GM19328 (cell line): ENCODE results near the gene CMSS1.

ENCODE experiments used
- ATAC-seq: cut with Tn5 transposase; IDR thresholded peaks from one replicate; pipeline ENCODE4 v1.9.1; 2021; ENCODE audit warnings: mild to moderate bottlenecking, moderate library complexity; ENCODE audit not compliant: unreplicated experiment

CMSS1 gene

DNA sequence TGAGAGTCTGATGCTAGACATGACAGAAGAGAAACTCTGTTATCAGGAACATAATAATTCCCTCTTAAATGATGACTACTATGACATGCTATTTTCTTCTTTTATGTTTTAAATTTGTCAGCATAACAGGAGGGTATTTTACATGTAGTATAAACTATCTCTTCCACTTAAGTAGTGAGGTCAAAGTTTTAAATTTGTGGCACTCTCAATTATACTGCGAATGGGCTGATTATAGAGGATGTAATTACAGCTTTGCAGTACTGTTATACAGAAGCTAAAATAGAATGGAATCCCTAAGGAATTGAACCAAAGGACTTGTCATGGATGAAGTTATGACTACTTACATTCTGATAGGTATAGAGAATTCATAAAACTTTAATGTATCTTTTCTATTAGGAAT is 34.3 kb downstream of the CMSS1 start:
- no peak for ATAC-seq

DNA sequence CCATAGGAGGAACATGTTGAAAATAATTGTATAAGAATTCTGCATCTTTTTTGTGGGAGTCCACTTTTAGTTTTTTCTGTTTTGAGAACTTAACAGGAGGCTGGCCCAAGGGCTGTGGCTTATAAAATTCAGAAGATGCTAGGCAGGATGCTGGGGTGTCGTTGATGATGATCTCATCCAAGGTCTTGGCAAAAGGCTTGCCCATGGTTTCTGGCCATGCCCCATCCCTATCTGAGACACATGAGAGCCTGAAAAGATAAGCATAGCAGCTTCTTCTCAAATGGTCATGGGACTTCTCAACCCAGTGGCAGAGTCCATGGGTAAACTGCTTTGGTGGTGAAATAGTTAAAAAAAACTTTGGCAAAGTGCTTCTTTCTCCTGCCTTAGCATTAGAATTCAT is 35.2 kb downstream of the CMSS1 start:
- ATAC-seq: no peak

DNA sequence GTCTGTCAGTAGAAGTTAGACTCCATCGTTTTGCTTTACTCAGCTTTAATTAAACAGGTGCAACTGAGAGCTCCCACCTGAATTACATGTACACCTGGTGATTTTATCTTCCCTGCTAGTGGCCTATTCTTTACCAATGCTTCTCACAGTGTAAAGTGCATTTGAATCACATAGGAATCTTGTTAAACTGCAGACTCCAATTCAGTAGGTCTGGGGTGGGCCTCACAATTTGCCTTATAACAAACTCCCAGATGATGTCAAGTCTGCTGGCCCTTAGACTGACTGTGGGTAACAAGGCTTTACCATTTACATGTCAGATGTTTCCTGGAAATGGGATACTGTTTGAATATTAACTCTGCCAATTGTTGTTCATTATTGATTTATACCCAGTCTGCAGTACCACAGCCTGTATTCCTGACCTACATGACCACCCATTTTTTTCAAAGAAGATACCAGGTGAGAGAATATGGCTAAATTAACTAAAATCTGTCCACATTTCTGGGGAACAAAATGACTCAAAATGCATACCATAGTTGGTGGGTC is 37.2 kb downstream of the CMSS1 start:
- ATAC-seq: no peak

DNA sequence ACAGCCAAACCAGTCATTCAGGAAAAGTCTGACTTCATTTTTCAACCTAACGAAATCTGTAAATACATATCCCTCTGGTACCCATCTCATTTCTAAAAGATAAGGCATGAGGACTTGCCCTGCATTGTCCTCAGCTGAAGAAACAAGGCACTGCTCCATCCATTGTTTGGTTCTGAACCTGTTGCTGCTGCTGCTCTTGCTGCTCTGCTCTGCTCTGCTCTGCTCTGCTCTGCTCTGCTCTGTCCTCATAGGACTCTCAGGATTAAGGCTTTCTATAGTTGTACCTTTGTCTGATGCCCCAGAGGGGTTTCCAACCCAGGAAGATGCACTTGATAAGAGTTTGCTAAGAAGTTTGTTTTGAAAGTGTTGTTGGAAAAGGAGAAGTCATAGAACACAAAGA is 38.2 kb downstream of the CMSS1 start:
- no peak for ATAC-seq

DNA sequence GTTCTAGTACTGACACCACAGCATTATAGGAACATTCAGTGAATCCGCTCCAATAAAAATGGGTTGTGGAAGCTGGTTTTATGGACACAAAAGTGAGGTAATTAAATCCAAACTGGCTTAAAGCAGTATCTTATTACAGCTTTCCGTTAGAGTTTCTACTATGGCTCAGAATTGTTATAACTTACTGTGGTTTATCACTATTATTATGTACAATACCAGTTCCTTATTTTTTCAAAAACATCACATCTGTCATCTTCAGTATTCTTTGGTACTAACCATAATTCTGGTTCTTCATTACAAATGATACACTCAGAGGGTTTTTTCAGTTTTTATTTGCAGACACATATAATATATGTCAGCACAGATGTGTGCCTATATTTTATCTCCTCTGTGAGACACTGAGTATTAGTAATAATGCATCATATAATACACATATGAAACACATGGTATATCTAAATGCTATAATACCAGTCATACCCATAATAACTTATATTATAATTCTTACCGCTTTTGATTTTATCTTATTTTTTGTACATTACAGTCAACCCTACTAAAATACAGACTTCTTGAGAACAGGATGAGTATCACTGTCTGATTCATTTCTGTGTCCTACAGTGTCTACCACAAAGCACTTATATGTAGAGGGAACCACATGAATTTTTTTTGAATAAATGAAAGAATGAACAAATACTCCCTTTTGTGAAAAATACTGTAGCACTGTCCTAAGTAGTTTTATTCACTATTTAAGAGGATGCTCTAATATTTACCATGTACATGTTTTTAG is 39.0 kb downstream of the CMSS1 start:
- ATAC-seq: no peak

DNA sequence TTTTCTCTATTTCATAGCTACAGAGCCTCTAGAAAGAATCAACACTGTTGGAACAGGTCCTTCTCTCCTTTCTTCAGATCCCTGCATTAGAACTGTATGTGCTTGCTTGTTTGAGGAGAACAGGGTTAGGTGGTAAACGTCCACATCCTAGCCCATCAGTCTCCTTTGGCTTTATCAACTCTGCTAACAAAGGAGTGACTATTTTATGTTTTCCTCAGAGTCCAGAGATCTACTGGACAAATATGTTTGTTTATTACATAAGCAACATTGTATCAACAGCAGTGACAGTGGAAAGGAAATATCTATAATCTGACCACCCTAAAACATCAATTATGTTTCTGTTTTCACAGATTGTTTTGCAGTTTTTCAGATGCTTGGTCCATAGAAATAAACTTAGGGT is 39.6 kb downstream of the CMSS1 start:
- ATAC-seq: no peak

DNA sequence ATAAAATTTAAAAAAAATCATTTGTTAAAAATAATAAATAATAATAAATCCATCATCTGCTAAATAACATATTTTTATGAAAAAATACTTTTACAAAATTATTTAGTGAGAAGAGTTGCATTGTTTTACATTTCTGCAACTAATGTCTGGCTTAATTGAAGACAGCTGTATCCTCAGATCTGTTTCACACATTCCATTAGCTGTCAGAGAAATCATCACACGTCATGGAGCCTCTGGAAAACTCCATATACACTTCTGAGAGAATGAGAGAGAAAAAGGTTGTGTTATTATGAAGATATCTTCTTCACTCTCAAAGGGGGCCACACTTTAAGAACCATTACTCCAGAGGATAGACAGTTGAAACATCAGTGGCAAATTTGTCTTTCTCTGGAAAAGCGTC is 40.8 kb downstream of the CMSS1 start:
- no peak for ATAC-seq

DNA sequence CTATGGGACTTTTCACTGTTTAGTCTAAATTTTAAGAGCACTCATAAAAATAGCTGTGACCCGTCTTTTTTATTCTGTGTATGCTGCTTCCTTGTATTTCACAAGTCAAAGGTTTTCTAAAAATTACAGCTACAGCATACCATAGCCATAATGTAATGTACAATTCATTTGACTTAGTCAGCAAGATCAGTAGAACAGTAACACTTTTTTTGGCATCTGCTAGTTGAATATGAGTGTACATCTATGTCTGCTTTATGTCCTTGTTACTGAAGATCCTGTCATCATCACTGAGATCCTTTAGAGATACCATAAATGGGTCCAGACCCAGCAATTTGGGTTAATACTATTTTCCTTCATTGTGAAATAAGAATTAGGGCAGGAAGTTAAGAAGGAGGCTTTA is 42.2 kb downstream of the CMSS1 start:
- no peak for ATAC-seq

DNA sequence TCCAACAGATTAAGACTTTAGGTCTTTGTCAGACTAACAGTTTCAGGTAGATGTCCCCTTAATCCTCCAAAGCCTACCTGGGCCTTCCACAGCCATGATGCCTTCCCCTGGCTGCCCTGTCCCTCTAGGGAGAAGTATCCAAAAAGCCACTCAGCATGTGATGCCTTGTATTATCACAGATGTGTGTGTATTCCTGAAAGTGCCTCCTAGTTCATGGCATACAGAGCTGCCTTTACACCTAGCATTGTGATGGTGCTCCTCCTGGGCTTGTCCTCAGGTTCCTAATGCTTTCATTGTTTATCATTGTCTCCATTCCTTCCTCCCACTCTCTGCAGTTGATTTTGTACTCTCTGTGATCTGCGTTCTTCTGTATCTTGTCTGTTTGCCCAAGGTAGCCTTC is 43.6 kb downstream of the CMSS1 start:
- ATAC-seq: no peak

DNA sequence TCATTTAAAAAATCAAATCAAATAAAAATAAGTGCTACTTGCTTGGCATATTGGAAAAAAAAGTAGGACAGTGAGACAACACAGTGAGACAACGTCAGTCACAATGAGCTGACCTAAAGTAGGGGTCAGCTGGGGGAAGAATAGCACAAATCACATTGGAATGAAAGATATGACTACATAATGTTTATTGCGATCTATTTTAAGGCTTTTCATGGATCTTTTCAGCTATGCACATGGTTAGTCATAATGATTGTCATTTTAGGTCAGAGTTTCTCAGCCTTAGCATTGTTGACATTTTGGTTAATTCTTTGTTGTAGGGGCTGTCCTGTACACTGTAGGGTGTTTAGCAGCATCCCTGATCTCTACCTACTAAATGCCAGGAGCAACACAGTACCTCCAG is 44.5 kb downstream of the CMSS1 start:
- no peak for ATAC-seq

DNA sequence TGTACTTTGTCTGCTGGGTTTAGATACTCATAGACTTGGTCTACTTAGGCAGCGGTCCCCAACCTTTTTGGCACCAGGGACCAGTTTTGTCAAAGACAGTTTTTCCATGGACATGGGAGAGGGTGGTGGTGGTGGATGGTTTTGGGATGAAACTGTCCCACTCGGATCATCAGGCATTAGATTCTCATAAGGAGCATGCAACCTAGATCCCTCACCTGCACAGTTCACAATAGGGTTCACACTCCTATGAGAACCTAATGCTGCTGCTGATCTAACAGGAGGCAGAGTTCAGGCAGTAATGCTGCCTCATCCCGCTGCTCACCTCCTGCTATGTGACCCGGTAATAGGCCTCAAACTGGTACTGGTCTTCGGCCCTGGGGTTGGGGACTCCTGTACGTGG is 45.3 kb downstream of the CMSS1 start:
- ATAC-seq: no peak

DNA sequence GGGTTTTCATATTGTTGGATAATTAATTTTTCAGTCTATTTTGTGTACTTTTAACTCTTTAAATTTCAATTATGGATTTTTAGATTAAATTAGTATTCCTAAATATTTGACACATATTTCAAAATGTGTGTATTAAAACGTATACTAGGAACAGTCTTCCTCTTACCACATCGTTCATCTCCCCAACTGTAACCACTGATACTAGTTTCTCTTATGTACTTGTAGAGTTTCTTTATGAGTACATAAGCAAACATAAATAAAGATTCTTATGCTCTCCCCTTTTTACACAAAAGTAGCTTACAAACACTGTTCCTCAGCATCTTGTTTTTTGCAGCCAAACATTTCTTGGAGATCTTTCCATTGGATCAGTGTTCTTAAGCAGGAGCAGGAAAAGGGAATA is 45.9 kb downstream of the CMSS1 start:
- ATAC-seq: no peak

DNA sequence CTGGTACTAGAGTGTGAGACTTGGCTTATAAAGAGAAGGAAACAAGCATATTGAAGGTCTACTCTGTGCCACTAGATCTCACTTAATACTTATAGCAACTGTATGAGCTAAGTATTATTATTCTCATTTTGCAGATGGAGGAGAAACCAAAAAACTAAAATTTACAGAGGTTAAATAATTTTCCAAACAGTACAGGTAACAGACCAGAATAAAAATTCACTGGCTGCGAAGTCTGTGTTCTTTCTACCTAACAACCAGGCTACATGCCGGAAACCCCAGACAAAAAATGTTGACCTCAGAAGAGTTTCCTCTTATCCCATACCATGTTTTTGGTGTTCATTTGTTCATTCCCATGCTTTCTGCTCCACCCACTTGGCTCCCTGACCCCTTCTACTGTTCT is 46.6 kb downstream of the CMSS1 start:
- ATAC-seq: no peak

DNA sequence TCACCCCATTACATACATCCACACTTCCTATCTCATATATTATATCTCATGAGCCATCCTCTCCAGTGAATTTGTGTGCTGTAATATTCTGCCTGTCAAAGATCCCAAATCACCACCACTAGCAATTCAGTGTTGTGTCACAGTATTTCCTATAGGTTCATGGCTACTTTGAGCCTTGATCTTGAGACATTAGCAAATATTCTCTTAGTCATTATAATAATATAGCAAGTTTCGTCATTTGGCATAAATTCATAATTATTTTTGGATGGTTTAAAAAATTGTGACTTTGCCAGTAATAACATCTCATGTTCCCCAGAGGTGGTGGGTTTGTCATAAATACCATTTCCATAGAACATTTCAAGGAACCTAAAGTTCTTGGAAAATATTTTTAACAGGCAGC is 47.7 kb downstream of the CMSS1 start:
- no peak for ATAC-seq

DNA sequence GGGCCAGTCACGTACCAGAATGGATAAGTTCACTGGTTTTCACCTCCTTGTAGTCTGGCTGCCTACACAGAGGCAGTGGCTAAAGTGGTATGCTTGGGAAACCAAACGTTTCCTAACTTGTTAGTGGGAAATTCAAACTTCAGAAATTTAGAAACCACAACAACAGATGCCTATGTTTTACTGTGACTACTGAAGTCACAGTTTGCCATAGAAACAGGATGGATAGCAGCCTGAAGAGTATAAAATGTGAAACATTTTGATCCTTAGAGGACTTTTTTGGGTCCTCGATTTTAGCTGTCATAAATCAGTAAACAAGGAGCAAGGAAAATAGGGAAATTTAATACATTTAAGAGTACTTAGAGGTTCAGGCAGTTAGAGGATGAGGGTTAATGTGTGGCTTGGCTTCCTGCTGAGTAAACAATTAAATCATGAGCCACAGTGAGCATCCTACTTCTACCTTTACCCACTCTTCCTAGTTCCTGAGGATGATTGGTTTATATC is 48.6 kb downstream of the CMSS1 start:
- ATAC-seq: no peak

DNA sequence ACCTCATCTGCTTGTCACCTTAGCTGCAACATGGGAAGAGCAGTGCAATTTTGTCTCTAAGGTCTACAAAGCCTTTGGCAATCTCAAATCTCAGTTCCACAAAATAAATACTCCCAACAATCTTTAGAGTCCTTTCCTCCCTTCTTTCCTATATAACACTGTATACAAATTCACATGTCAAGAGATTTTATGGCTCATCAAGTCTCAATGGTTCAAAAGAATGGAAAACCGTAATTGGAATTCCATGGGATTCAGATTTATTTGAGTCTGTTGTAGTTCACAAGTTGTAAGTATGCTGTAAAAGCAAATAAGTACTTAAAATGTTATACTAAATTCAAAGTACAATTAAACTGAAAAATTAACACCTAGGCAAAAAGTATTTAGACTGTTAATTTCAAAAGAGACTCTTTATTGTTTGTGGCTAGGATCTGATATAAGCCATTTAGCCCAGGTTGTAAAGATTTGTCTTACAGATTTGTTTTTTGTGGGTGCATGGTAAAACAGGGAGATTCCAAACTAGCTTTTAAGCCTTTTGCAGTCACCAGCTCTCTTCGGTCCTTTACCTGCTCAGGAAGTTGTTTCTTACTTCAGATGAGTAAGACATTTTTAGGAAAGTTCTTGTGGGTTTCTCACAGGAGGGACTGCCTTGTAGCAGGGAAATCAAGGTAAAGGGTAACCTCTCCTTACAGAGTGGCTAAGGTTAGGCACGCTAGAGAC is 50.1 kb downstream of the CMSS1 start:
- no peak for ATAC-seq

DNA sequence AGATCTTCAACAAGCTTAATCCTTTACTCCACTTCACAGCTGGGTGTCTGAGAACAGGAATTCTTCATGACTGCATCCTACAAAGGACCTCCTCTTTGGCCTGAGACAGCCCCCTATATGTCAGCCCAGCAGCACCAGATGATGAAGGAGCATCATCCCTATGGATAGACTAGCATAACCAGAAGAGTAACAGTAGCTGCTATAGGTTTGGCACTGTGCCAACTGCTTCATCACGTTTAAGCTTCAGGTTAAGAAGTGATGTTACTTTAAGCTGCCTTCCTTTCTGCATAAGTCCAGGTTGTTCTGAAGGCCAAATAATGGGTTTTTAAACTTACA is 50.6 kb downstream of the CMSS1 start:
- ATAC-seq: no peak

DNA sequence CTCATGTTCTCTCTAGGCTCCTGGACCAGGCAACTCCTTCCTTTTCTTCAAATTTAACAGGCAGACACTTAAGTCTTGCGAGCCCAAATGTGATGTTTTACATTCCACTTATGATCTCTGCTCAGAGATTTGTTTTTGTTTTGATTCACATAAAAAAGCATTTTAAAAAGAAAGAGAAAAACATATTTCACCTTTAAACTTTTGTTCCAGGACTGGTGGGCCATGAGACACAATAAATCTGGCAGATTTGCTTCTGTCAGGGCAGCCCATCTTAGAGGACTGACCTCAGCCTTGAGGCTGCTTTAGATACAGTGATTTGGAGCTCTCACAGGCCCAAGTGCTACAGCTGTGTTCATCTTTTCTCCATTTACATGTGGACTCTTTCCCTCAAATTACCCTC is 52.0 kb downstream of the CMSS1 start:
- ATAC-seq: no peak

DNA sequence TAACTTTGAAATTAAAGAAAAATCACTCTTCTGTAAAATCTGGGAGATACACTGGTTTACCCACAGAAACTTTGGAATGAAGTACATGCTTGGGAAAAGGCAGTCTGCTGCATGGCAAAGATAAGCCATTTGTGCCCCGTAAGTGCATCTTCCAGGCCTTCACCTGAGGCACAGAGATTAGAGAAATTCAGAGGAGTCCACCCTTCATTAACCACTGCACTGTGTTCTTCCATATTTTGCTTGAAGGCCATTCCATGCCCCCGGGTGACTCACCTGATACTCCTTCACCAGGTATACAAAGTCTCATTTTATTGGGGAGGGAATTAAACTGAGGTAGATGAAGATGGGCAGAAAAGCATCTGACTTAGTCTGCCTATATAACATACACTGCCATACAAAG is 53.0 kb downstream of the CMSS1 start:
- ATAC-seq: no peak

DNA sequence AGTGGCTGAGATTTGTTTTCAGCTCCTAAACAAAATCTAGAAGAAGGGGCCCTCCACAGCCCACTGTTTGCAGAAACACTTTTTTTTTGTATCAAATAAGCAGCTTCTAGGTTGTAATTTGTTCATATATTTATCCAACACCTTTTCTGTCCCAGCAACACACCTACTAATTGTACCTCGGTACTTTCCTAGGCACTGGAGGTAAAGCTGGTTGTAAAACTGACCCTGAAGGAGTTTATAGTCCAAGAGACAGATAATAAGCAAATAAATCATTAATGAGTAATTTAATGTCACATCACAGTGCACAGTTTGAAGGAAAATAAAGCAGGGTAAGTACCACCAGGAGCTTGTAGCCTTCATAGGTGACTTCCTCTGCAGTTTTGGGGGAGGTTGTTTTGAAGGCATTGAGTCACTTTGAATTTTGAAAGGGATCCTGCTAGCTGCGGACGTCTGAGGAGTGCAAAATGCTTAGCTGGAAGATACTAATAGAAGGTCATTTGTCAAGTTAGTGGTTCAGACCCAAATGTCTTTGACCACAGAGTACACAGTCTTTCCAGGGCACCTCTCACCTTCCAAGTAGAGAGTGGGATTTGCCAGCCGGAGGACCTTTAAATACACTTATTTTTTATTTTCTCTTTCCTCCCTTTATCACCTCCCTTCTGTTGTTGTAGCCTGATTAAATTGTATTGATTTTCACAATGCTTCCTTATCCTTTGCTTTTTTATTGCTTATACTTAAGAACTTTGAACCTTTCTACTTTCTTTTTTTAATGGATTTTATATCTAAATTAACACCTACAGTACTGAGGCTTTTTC is 53.8 kb downstream of the CMSS1 start:
- no peak for ATAC-seq

DNA sequence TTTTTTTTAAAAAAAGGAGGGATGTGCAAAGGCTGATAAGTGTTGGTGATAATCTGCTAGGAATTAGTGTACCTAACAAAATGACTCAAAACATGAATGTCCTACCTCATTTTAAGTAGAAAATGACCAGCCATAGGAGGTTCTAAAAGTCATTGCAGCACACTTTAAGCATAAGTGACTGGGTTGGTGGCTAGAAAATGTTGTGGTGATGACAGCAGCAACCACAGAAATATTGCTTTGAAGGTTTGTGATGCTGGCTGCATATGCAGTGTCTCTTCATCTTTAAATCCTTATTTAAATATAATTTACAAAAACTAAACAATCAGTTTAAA is 55.2 kb downstream of the CMSS1 start:
- no peak for ATAC-seq
